Fibroblast of skin of left biceps (primary cell): Measurements from ENCODE around the gene TLE4.
"Not testable (repeated sequence)": the region's sequence is repeated elsewhere in the genome, so short reads cannot be mapped to it uniquely, and the experiment has no call there.

Experiments used
- DNase-seq, 2 experiments: peaks; one replicate each; pipeline ENCODE4 v3.0.0-alpha.2; 2013; ENCODE audit warnings: low read depth in 2 of 2

Gene TLE4

GRCh38 chr9:79571309-79572031 lies at the start of gene TLE4:
TLE4 (plus strand) TSS chr9:79571965; CDS start chr9:79572791, 826 bp downstream.
- DNase-seq = peak; percentile 100

GRCh38 chr9:79522793-79523192 lies 49.0 kb upstream of the TLE4 start:
- no peak for DNase-seq

GRCh38 chr9:79524266-79524665 lies 47.5 kb upstream of the TLE4 start:
- DNase-seq = no peak

GRCh38 chr9:79526149-79526672 lies 45.6 kb upstream of the TLE4 start:
- no peak for DNase-seq

GRCh38 chr9:79535534-79535933 lies 36.2 kb upstream of the TLE4 start:
- DNase-seq = no peak

GRCh38 chr9:79537838-79538237 lies 33.9 kb upstream of the TLE4 start:
- no peak for DNase-seq

GRCh38 chr9:79542735-79543620 lies 28.8 kb upstream of the TLE4 start:
- no peak for DNase-seq

- not testable (repeated sequence) for DNase-seq
These were observed 27.4 kb upstream of the TLE4 start for GRCh38 chr9:79544375-79544774.

GRCh38 chr9:79551586-79551985 lies 20.2 kb upstream of the TLE4 start:
- DNase-seq = no peak

- DNase-seq = no peak
These were observed 19.8 kb upstream of the TLE4 start for GRCh38 chr9:79551994-79552393.

GRCh38 chr9:79555474-79556089 lies 16.2 kb upstream of the TLE4 start:
- DNase-seq = no peak

- no peak for DNase-seq
These were observed 12.1 kb upstream of the TLE4 start for GRCh38 chr9:79559495-79560181.

GRCh38 chr9:79562749-79563386 lies 8.9 kb upstream of the TLE4 start:
- DNase-seq = no peak

GRCh38 chr9:79564105-79564504 lies 7.7 kb upstream of the TLE4 start:
- DNase-seq = no peak

GRCh38 chr9:79565245-79565644 lies 6.5 kb upstream of the TLE4 start:
- no peak for DNase-seq

- DNase-seq = no peak
These were observed 4.1 kb upstream of the TLE4 start for GRCh38 chr9:79567671-79568098.

GRCh38 chr9:79568337-79569101 lies 3.2 kb upstream of the TLE4 start:
- DNase-seq = no peak

- DNase-seq = no peak
These were observed 1.8 kb upstream of the TLE4 start for GRCh38 chr9:79569814-79570447.

GRCh38 chr9:79570448-79571308 lies 1.1 kb upstream of the TLE4 start:
- DNase-seq = peak in 1 of 2 experiments; percentile 33
